Brain microvascular endothelial cell (primary cell): ENCODE measurements around the gene DCXR.

ENCODE experiments used
- DNase-seq: peaks from one replicate; pipeline ENCODE4 v3.0.0-alpha.2; 2020
- H3K27ac ChIP-seq: fragments of 250-450 bp; sonication (Bioruptor Pico); 2 replicates; pipeline ENCODE4 v1.5.1; 2020; ENCODE audit warnings: mild to moderate bottlenecking, moderate library complexity
- H3K27me3 ChIP-seq: fragments of 250-450 bp; sonication (Bioruptor Pico); replicated peaks from 2 replicates; pipeline ENCODE4 v1.5.1; 2020; ENCODE audit warnings: mild to moderate bottlenecking
- H3K36me3 ChIP-seq: fragments of 250-450 bp; sonication (Bioruptor Pico); replicated peaks from 2 replicates; pipeline ENCODE4 v1.5.1; 2020; ENCODE audit warnings: mild to moderate bottlenecking
- H3K4me3 ChIP-seq: 2 replicates; pipeline ENCODE4 v1.5.1; 2011; ENCODE audit warnings: low read depth, mild to moderate bottlenecking, control low read depth, low read length, moderate library complexity
- CTCF ChIP-seq: IDR thresholded peaks from 2 replicates; pipeline ENCODE4 v1.5.1; 2011; ENCODE audit warnings: low read depth, mild to moderate bottlenecking, moderate library complexity, low read length, control low read depth, inconsistent platforms; ENCODE audit errors: missing control alignments
- in situ Hi-C: cut with HindIII; loops from 2 replicates; pipeline ENCODE4 v1.10.0; 2017; ENCODE audit warnings: low sequenced_read_pairs, low pct_ligation_motif_present

The DCXR gene

GRCh38 chr17:81987161-81987770 is 50.2 kb downstream of the DCXR start:
- peaks cover 13% of the 10 kb centered on the region for H3K36me3 ChIP-seq
- no peak overlapping the region for H3K4me3 ChIP-seq
- in situ Hi-C loops, result no loop called here

GRCh38 chr17:81986606-81987005 is 50.9 kb downstream of the DCXR start:
- no peak for DNase-seq
- H3K36me3 ChIP-seq, result peaks cover 13% of the 10 kb centered on the region

More at GRCh38 chr17:81987161-81987770, 50.2 kb downstream of the DCXR start:
- Histone ChIP-seq H3K27ac (no peak overlapping the region), H3K27me3 (no peaks in the 10 kb centered on the region)
- TF ChIP-seq CTCF, result no peak
- DNase-seq, result no peak

More at GRCh38 chr17:81986606-81987005, 50.9 kb downstream of the DCXR start:
- in situ Hi-C loops, result no loop called here
- Histone ChIP-seq H3K27ac (no peak overlapping the region), H3K4me3 (no peak overlapping the region), H3K27me3 (no peaks in the 10 kb centered on the region)
- no peak for TF ChIP-seq CTCF
